PC-3 (cell line): ENCODE measurements around the gene PKIG. TPM values are rescaled to one million over a fixed set of nuclear protein-coding genes. Genes with fewer than 3 reads are reported as not detected.
A peak's percentile ranks its signal among the peaks of the same experiment; 100 is the strongest.

Source experiments
- ATAC-seq: fragments of 200-7000 bp; cut with Tn5 transposase; 2 replicates; pipeline ENCODE4 v1.9.1; 2020; ENCODE audit warnings: mild to moderate bottlenecking, moderate library complexity
- BruUV-seq: library from RNA; stranded (reverse); fragments of 400-500 nt; replicated peaks from 2 replicates; lab custom pipeline; 2021; lab: Mats Ljungman, UMichigan
- CTCF ChIA-PET: fragments of 300-600 bp; sonication (Branson Sonifier 250); formaldehyde crosslinking; loops from one replicate; lab custom pipeline; 2022; ENCODE audit warnings: antibody characterized with exemption; lab: Charles Lee
- POLR2A ChIA-PET: fragments of 300-600 bp; sonication (Branson Sonifier 250); formaldehyde crosslinking; loops from one replicate; lab custom pipeline; 2022; ENCODE audit warnings: antibody characterized with exemption; ENCODE audit not compliant: unreplicated experiment; lab: Charles Lee
- DNase-seq: peaks from one replicate; pipeline ENCODE4 v3.0.0-alpha.2; 2015
- H2AFZ ChIP-seq: fragments of 300-600 bp; sonication (generic); 2 replicates; pipeline ENCODE4 v1.6.0; 2016; ENCODE audit warnings: antibody characterized with exemption, low read length
- H3F3A ChIP-seq: fragments of 300-600 bp; sonication (generic); one replicate; pipeline ENCODE4 v1.6.0; 2017; ENCODE audit warnings: antibody characterized with exemption, low read length, control low read depth, mild to moderate bottlenecking; ENCODE audit not compliant: unreplicated experiment
- H3K27ac ChIP-seq: fragments of 300-600 bp; sonication (generic); 2 replicates; pipeline ENCODE4 v1.5.1; 2016; ENCODE audit warnings: mild to moderate bottlenecking, low read length
- H3K27me3 ChIP-seq: fragments of 300-600 bp; sonication (generic); 2 replicates; pipeline ENCODE4 v1.6.1; 2016; ENCODE audit warnings: low read length, mixed read lengths
- H3K36me3 ChIP-seq: fragments of 300-600 bp; sonication (generic); 2 replicates; pipeline ENCODE4 v1.6.1; 2016; ENCODE audit warnings: low read depth, mixed run types, low read length, mixed read lengths
- H3K4me1 ChIP-seq: fragments of 300-600 bp; sonication (generic); 2 replicates; pipeline ENCODE4 v1.5.1; 2016; ENCODE audit warnings: low read length; ENCODE audit not compliant: insufficient read depth
- H3K4me2 ChIP-seq: fragments of 300-600 bp; sonication (generic); 2 replicates; pipeline ENCODE4 v1.6.0; 2016; ENCODE audit warnings: low read length
- H3K4me3 ChIP-seq: fragments of 300-600 bp; sonication (generic); 2 replicates; pipeline ENCODE4 v1.5.1; 2016; ENCODE audit warnings: mild to moderate bottlenecking, low read length, mixed read lengths
- H3K79me2 ChIP-seq: fragments of 300-600 bp; sonication (generic); 2 replicates; pipeline ENCODE4 v1.6.1; 2017; ENCODE audit warnings: low read length, mixed read lengths
- H3K9ac ChIP-seq: fragments of 300-600 bp; sonication (generic); 2 replicates; pipeline ENCODE4 v1.6.0; 2016; ENCODE audit warnings: mild to moderate bottlenecking, low read length
- H3K9me2 ChIP-seq: fragments of 300-600 bp; sonication (generic); replicated peaks from 2 replicates; pipeline ENCODE4 v1.6.1; 2016; ENCODE audit warnings: mixed run types, low read length, mixed read lengths
- H3K9me3 ChIP-seq: fragments of 300-600 bp; sonication (generic); 2 replicates; pipeline ENCODE4 v1.6.1; 2016; ENCODE audit warnings: low read length, mixed read lengths
- H4K20me1 ChIP-seq: fragments of 300-600 bp; sonication (generic); 2 replicates; pipeline ENCODE4 v1.6.1; 2016; ENCODE audit warnings: low read length, mixed read lengths
- CTCF ChIP-seq: fragments of 300-600 bp; sonication (generic); conservative IDR thresholded peaks from 2 replicates; pipeline ENCODE4 v1.5.1; 2017; ENCODE audit warnings: antibody characterized with exemption, low read depth, mild to moderate bottlenecking, low read length
- EZH2 ChIP-seq: fragments of 300-600 bp; sonication (generic); IDR thresholded peaks from one replicate; pipeline ENCODE4 v1.6.1; 2017; ENCODE audit warnings: antibody characterized with exemption, mild to moderate bottlenecking, low read length; ENCODE audit not compliant: unreplicated experiment
- EZH2phosphoT487 ChIP-seq: fragments of 300-600 bp; sonication (generic); IDR thresholded peaks from 2 replicates; pipeline ENCODE4 v1.6.1; 2018; ENCODE audit warnings: mild to moderate bottlenecking, antibody characterized with exemption, low read length, borderline replicate concordance
- intact Hi-C: fragments of 100-400 bp; cut with micrococcal nuclease; formaldehyde crosslinking; loops from 2 replicates; pipeline ENCODE4 v1.9.0; 2023
- total RNA-seq: library from RNA; depleted of rRNA; stranded (reverse); fragments of >200 nt; gene quantifications from 2 replicates; pipeline ENCODE4 v1.2.3, GENCODE V29; 2014

Gene PKIG
- total RNA-seq, 1 experiment from 2014 or later = 47.5 TPM

GRCh38 chr20:44574372-44574771 lies 8.0 kb upstream of the PKIG start:
- Histone ChIP-seq H3K4me2 (no peak overlapping the region), H4K20me1 (no peaks in the 10 kb centered on the region), H3K4me1 (peaks cover 48% of the 10 kb centered on the region), H3K79me2 (no peaks in the 10 kb centered on the region), H3K27me3 (no peaks in the 10 kb centered on the region), H3K36me3 (no peaks in the 10 kb centered on the region), H3K4me3 (no peak overlapping the region), H3K9me3 (no peaks in the 10 kb centered on the region), H3K9ac (no peak overlapping the region), H3K9me2 (no peaks in the 10 kb centered on the region), H2AFZ (no peak overlapping the region), H3K27ac (0 out of 2 replicates have a peak overlapping the region, but pooled peaks have one; percentile 96), H3F3A (peaks cover 14% of the 10 kb centered on the region)
- CTCF ChIA-PET = no interaction called here
- DNase-seq (no peak), ATAC-seq (no peak)
- intact Hi-C loops = loop anchor here (5.0 kb wide), 1 partner anchor 42 kb away; no protein-coding TSS in a partner anchor
- POLR2A ChIA-PET = no interaction called here
- no TSS peak for BruUV-seq
- TF ChIP-seq EZH2 = no peak
- no peak for TF ChIP-seq EZH2phosphoT487
- no peak for TF ChIP-seq CTCF

GRCh38 chr20:44576297-44576696 lies 6.1 kb upstream of the PKIG start:
- DNase-seq (peak; percentile 65), ATAC-seq (peak; percentile 12; the same call in 1 of the 2 replicates)
- Histone ChIP-seq H3F3A (peaks cover 14% of the 10 kb centered on the region), H3K9me3 (no peaks in the 10 kb centered on the region), H3K9me2 (no peaks in the 10 kb centered on the region), H3K27ac (peak overlapping the region; percentile 84), H3K79me2 (no peaks in the 10 kb centered on the region), H3K4me3 (no peak overlapping the region), H3K9ac (peak overlapping the region; percentile 63), H4K20me1 (no peaks in the 10 kb centered on the region), H3K36me3 (no peaks in the 10 kb centered on the region), H3K4me2 (peak overlapping the region; percentile 36), H3K27me3 (no peaks in the 10 kb centered on the region), H2AFZ (peak overlapping the region; percentile 27; the same call in 1 of the 2 replicates), H3K4me1 (peaks cover 55% of the 10 kb centered on the region)
- POLR2A ChIA-PET = interaction anchor here (0.7 kb wide), 1 partner anchor 41 kb away, joined by 11 read pairs; no protein-coding TSS in a partner anchor
- intact Hi-C loops = no loop called here
- BruUV-seq = no TSS peak
- TF ChIP-seq EZH2 (no peak), CTCF (peak; percentile 70), EZH2phosphoT487 (no peak)
- CTCF ChIA-PET = interaction anchor here (0.6 kb wide), 1 partner anchor 72 kb away, joined by 3 read pairs; no protein-coding TSS in a partner anchor

- no peak overlapping the region for H2AFZ ChIP-seq
- H4K20me1 ChIP-seq = no peaks in the 10 kb centered on the region
- H3K9me3 ChIP-seq = no peaks in the 10 kb centered on the region
- no TSS peak for BruUV-seq
- TF ChIP-seq EZH2phosphoT487 = no peak
- no peak for TF ChIP-seq EZH2
- TF ChIP-seq CTCF = no peak
- no peak for DNase-seq
- H3K27ac ChIP-seq = no peak overlapping the region
- no peak for ATAC-seq
- no peak overlapping the region for H3K4me3 ChIP-seq
- ChIA-PET CTCF (no interaction called here), POLR2A (no interaction called here)
- no peaks in the 10 kb centered on the region for H3K9me2 ChIP-seq
- no peak overlapping the region for H3K9ac ChIP-seq
- H3K79me2 ChIP-seq = no peaks in the 10 kb centered on the region
- no peaks in the 10 kb centered on the region for H3K36me3 ChIP-seq
- no peaks in the 10 kb centered on the region for H3F3A ChIP-seq
- peaks cover 31% of the 10 kb centered on the region for H3K4me1 ChIP-seq
- no peaks in the 10 kb centered on the region for H3K27me3 ChIP-seq
- intact Hi-C loops = no loop called here
- H3K4me2 ChIP-seq = no peak overlapping the region
Measured at GRCh38 chr20:44579313-44580081, 2.9 kb upstream of the PKIG start.
